NB4 (cell line): ENCODE data around the gene VIPR2.

Experiments used
- DNase-seq: peaks from one replicate; pipeline ENCODE4 v3.0.0; 2010; ENCODE audit warnings: low read depth
- H3K4me3 ChIP-seq: one replicate; pipeline ENCODE4 v1.5.1; 2011; ENCODE audit warnings: mild to moderate bottlenecking, low read depth, low read length, moderate library complexity
- CTCF ChIP-seq: IDR thresholded peaks from one replicate; pipeline ENCODE4 v1.5.1; 2012; ENCODE audit warnings: low read depth, low read length
- MAX ChIP-seq: IDR thresholded peaks from 2 replicates; pipeline ENCODE4 v1.6.1; 2011; ENCODE audit warnings: low read depth, low read length
- MYC ChIP-seq: IDR thresholded peaks from 2 replicates; pipeline ENCODE4 v1.6.1; 2011; ENCODE audit warnings: low read depth, low read length
- POLR2A ChIP-seq: IDR thresholded peaks from 2 replicates; pipeline ENCODE4 v1.6.1; 2011; ENCODE audit warnings: mild to moderate bottlenecking; ENCODE audit not compliant: insufficient read length; ENCODE audit errors: extremely low read depth

The VIPR2 gene

DNA sequence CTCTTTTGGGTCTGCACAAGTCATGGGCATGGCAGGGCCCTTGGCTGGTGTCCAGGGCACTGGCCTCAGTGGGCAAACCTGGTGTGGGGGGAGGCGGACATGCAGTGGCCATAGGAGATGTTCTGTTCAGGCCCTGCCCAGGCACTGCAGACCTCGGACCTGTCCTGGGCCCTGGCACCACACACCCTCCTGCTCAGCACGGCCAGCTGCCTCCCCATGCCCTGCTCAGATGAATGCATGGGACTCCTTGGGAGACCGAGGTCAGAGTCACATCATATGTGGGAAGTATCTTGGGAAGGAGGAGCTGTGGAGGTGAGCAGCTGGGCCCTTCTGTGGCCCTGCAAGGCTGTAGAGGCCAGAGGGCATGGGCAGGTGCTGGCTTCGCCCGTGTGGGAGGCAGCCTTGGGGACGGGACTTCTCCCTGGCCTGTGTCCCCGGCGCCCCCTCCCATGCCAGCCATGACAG, 130.8 kb downstream of the VIPR2 start:
- TF ChIP-seq MYC (no peak), CTCF (no peak), MAX (no peak), POLR2A (no peak)
- H3K4me3 ChIP-seq = no peak overlapping the region
- DNase-seq = no peak

DNA sequence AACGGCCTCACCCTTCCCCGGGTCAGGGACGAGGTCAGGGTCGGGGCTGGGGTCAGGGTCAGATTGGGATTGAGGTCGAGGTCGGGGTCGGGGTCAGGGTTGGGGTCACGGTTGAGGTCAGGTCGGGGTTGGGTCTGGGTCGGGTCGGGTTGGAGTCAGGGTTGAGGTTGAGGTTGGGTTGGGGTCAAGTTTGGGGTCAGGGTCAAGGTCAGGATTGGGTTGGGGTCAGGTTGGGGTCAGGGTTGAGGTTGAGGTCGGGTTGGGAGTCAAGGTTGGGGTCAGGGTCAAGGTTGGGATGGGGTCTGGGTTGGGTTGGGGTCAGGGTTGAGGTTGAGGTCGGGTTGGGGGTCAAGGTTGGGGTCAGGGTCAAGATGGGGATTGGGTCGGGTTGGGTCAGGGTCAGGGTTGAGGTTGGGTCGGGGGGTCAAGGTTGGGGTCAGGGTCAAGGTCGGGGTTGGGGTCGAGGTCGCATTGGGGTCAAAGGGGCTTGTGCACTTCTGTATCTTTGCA, 131.4 kb downstream of the VIPR2 start:
- no peak for DNase-seq
- TF ChIP-seq POLR2A = no peak
- no peak for TF ChIP-seq MAX
- TF ChIP-seq MYC = no peak
- no peak for TF ChIP-seq CTCF
- no peak overlapping the region for H3K4me3 ChIP-seq

GRCh38 chr7:159012353-159013069, 132.2 kb downstream of the VIPR2 start:
- H3K4me3 ChIP-seq = no peak overlapping the region
- no peak for DNase-seq
- no peak for TF ChIP-seq CTCF
- TF ChIP-seq MAX = no peak
- no peak for TF ChIP-seq POLR2A
- no peak for TF ChIP-seq MYC

GRCh38 chr7:159011722-159012022, 133.0 kb downstream of the VIPR2 start:
- TF ChIP-seq POLR2A (no peak), MYC (no peak), MAX (no peak), CTCF (no peak)
- no peak for DNase-seq
- H3K4me3 ChIP-seq = no peak overlapping the region

DNA sequence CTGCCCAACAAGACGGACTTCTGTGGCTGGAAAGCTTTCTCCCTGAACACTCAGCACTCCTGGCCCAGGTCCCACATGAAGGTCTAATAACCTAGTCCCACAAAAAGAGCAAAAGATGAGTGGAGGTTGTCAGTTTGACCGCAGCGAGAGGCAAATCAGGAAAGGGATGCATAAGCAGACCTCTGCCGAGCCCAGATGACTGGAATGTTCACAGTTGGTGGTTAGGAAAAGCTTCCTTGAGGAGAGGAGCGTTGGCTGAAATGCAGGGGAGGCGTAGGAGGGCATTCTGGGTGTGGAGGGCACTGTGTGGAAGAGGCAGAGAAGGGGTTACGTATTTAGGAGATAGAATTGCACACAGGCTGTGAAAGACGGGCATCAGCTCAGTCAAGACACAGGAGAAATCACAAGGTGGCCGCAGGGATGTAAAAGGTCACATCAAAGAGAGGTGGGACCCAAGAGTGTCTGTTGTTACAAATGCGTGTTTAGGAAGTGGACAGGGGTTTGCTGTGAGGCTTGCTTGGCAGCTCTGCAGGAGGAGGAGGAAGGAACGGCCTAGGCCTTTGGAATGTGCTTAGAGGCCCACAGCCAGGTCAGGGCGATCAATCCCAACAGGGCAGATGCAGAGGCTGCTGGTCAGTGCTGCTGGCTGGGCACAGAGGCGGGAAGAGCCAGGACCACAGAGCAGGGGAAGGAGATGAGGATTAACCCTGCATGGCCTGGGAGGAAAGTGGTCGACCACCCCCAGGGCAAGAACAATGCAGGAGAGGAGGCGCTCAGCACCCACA, 133.5 kb downstream of the VIPR2 start:
- no peak for DNase-seq
- TF ChIP-seq POLR2A (no peak), CTCF (no peak), MAX (no peak), MYC (no peak)
- H3K4me3 ChIP-seq = no peak overlapping the region
